ENCODE data around the gene EDN3.
"Not testable (repeated sequence)": the region's sequence is repeated elsewhere in the genome, so short reads cannot be mapped to it uniquely, and the experiment has no call there.

EDN3 gene

DNA sequence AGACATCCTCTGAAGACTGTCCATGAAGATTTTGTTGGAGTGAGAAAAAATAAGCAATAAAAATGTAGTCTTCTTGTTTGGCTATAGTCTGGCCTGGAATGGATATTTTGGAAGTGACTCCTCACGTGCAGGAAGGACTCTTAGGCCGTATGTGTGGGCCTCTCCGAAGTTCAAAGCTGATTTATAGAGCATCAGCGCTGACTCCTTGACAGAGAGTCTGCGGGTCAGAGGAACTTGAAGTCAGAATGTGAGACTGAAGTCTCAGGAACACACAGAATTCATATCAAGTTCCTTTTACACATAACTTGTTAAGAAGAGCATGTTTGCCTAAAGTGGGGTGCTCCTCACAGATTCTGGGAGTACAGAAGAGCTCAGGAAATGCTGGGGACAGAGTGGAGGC is 36.1 kb downstream of the EDN3 start:
- DNase-seq: no peak

DNA sequence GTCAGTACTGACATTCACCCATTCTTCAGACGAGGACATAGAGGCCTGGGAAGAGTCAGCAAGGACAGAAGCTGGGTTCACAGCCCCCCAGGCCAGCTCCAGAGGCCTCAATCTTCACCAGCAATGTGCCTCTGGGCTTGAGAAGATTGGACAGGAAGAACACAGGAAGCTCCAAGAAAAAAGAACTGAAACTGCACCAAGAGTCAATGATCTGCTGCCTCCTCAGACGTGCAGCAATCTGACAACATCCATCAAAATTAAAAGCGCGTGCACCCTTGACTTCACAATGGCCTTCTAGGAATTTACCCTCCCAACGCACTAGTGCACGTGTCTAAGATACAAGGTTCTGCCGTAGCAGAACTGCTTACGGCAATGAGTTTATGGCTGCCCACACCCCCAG is 38.0 kb downstream of the EDN3 start:
- DNase-seq: not testable (repeated sequence)

DNA sequence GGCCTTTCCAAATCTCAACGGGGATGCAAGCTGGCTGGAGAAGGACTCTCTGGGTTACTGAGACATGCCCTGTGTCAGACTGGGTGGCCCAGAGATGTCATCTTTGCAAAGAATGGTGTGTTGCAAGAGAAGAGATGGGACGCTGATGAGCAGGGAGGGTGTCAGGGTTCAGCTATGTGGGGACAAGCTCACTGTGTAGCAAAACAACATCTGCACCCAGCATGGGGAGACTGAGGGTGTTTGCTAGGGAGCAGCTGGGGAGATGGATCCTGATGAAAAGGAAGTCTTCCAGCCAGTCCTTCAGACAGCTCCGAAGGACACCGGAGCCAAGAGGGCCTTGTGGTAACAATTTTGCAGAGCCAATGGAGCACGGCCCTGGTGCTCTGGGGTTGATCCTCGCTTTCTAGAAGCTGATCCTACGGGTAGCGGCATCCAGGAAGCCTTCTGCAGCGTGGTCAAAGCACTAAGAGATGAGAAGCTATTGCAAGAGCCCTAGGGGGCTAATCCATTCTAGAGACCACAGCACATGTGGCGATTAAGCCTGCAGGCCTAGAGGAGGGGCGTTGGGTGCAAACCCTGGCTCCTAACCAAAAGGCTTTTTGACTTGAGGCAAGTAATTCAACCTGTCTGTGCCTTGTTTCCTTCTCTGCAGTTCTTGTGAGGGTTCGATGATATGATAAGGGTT is 39.9 kb downstream of the EDN3 start:
- no peak for DNase-seq

DNA sequence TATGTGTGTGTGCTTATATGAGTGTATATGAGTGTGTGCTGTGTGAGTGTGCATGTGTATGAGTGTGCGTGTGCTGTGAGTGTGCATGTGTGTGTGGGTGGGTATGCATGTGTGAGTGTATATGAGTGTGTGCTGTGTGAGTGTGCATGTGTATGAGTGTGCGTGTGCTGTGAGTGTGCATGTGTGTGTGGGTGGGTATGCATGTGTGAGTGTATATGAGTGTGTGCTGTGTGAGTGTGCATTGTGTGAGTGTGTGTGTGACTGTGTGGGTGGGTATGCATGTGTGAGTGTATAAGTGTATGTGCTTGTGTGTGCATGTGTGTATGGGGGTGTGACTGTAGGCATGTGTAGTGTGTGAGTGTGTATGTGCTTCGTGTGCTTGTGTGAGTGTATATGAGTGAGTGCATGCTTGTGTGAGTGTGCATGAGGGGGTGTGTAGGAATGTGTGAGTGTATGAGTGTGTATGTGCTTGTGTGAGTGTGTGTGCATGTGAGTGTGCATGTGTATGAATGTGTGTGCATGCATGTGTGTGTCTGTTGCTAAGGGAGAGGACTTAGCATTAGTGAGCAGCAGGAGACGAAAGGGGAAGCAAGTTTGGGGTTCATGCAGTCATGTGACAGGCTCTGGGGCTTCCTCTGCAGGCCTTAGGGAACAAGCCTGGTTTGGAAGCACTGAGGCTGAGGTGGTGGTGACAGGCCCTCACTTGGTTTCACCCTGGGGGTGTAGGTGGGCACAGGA is 41.0 kb downstream of the EDN3 start:
- not testable (repeated sequence) for DNase-seq

DNA sequence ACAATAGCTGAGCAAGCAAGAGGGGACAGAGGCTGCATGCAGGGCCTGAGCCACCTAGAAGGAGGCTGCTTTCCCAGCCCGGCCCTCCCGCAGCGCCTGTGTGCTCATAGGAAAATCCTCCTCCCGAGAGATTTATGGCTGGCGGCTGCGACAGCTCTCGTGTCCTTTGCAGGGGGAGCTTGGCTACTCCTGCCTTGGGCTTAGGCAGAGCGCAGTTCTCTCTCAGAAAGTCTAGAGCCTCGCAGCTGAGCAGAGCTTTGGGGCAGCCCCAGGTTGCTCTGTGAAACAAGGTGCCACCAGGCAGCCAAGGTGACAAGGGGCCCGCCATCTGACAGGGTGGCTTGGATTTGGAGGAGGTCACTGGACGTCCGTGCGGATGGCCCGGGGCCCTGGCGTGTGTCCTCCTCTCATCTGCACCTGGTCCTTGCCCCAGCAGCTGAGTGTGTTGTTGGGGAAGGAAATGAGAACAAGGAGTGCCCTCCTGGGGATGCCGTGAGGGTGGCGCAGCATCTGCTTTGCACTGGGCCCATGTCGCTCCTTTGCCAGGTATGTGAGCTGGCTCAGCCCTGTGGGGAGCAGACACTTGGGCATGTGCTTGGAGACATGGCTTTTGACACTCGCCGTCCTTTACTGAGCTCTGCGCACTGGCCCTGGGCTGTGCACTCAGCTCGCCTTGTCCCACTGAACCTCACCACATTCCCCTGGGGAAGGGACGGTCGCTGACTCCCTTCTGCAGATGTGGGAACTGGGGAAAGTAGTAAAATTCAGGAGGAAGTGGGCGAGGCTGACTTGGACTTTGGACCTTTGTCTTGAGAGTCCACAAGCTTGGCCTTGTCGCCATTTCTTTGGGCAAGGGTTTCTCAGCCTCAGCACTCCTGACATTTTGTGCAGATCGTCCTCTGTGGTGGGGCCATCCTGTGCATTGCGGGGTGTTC is 41.9 kb downstream of the EDN3 start:
- no peak for DNase-seq

DNA sequence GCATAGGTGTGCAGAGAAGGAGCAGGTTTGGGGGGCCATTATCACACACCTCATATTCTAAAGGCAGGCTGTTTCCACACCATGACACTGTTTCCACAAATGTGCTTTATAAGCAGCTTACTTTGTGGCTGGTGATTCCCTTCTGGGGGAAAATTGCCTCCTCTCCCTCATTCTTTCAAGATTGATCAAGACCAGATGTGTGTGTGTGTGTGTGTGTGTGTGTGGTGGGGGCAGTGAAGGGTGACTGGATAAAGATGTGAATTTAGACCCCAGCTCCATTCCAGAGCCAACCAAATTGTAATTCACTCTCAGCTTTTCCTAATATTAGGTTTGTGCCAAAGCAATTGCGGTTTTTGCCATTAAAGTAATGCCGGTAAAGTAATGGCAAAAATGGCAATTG is 45.6 kb downstream of the EDN3 start:
- no peak for DNase-seq

DNA sequence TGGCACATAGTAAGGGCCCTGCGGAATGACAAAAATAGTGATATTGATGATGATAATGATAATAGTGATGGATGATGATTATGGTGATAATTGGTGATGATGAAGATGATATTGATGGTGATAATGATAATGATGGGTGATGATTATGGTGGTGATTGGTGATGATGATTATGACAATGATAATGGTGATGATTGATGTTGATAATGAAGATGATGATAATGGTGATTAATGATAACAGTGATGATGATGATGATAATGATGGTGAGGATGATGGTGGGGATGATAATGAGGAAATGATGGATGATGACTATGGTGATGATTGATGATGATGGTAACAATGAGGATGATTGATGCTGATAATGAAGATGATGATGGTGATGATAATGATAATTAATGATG is 48.9 kb downstream of the EDN3 start:
- DNase-seq: no peak

DNA sequence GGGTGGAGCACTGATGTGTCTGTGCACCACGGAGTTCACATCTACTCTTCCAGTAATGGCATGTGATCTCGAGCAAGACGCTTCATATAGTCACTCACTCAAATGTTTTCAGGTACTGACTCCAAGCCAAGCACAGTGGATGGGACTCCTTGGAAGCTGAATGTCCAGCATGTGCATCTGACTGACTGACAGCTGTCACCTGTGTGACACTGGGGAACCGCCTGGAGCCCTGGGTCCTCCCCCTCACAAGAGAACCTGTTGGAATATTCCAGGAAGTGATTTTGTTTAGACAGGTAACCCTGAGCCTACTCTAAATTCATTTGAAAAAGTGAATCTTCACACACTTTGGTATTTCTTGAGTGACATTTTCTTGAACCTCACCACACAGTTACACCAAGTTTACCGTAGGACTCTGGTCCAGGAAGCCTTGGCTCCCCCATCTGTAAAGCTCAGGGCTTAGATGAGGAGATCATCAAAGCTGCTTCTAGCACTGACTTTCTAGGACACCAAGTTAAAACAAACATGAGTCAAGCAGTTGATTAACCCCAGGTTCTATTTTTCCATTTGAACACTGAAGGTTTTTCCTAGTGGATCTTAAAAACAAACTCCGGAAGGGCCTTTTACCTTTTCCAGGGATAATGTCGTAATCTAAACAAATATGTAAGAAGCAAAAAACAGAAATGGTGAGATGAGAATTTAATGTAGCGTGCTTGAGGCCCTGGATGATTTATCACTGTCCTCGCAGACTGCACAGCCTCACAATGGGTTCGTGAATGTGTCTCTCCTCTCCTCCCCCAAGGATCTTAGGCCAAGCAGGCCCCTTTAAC is 50.1 kb downstream of the EDN3 start:
- no peak for DNase-seq

DNA sequence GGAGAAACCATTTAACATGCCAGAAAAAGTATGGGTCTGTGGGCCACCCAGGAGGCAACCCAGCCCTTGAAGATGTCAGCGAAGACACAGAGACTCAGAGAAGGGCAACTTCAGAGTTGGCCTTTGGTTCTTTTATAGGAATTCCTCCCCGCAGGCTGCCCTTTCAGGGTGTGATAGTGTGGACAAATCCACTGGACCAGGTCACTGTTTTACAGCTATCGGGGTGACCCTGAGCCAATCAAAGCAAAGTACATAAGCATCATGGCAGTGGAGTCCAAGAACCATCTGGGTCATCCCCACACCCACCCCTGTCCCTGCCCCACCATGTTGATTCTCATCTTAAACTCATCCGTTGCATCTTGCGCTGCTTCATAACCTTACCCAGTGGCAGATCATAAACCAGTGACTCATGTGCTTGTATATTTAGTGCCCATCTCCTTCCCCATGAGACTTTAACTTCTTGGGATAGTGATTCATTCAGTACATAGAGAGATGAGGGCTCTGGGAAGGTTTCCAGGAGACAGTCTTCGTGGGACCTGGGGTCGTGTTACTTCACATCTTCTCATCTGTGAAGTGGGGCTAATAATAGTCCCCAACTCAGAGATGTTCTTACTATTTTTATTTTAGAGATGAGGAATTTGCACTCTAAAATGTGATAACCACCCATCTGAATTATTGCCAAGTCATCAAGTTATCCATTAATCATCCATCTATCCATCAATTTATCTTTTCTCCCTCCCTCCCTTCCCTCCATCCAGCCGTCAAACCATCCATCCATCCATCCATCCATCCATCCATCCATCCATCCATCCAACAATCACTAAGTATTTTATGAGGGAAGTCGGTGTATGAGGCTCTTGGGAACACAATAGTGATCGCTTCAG is 51.0 kb downstream of the EDN3 start:
- no peak for DNase-seq

DNA sequence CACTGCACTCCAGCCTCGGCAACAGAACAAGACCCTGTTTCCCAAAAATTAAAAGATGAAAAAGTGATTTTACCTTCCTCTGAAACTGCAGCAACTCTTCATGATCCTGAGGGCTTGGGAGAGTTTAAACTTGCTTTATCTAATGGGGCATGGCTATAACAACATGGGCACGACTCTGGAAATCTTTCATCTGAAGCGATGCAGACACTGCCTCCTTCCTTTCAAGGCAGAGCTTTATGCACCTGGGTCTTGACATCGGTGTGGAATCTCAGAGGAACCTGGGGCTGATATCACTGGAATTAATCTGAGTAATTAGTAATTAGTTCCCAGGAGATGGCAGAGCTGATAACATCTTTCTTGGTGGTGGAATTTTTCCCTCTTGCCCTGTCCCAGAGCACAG is 52.1 kb downstream of the EDN3 start:
- no peak for DNase-seq

DNA sequence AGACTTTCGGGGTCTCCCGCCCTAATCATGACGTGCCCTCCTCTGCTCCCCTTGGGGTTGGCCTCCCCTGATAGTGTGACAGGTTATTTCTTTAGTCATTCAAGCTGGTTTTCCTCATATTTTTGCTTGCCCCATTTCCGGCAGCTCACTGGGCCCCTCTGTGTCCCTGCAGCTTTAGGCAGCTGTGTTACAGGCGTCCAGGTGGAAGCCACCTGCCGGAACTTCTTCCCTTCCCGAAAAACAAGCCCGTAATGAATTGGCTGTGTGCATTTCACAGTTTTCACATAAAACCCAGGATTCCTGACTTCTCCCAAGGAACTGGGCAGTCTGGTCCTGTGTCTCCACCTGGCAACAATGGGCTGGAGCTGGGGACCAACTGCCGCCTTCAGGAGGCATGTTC is 52.6 kb downstream of the EDN3 start:
- DNase-seq: no peak

DNA sequence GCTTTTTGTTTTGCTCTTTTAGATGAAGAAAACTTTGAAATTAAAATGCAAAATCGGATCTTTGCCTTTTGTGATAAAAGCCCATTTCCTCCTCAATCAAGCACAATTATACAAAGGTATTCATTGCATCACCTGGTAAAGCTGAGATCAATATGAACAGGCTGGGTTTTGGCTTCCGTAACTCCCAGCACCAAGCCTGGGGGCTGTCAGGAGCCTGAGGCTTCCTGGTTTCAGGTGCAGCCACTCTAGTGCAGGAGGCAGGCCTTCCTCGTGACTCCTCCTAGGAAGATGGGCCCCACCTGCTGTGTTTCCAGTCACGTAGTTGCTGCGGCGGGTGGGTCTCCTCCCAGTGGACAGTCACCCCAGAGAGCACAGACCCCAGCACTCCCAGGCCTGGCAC is 54.0 kb downstream of the EDN3 start:
- DNase-seq: no peak

DNA sequence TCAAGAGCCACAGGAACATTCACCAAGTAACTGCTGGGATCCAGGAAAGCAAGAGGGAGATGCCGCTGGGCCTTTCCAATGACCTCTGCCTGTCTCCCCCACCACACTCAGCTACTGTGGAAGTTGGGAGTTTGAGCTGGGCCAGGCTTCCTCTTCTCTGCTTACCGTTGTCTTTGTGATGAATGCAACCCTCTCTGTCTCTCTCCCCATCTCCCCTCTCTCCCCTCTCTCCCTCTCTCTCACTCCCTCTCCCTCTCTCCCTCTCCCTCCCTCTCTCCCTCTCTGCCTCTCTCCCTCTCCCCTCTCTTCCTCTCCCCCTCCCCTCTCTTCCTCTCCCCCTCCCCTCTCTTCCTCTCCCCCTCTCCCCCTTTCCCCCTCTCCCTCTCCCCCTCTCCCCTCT is 54.8 kb downstream of the EDN3 start:
- DNase-seq: no peak

DNA sequence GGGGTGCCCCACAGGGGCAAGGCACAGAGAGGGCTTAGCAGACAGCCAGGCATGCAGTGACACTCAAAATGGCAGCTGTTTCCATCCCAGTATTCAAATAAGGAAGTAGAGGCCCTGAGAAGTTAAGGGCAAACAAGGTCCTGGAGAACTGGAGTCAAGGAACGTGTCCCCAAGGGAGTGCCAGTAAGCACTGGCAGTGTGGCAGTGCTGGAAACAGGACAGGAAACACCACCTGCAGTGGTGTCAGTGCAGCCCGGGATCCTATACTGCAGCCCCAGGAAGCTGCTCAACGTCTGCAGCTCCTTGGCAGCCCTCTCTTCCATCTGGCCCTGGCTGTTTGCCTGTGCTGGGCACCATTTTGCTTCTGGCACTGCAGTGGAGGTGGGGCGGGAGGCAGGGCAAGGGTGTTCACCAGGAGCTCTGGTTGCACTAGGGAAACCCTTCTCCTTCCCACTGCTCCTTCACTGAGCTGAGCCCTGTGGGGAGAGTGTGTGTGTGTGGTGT is 56.3 kb downstream of the EDN3 start:
- DNase-seq: peak in 1 of 2 experiments; percentile 75

DNA sequence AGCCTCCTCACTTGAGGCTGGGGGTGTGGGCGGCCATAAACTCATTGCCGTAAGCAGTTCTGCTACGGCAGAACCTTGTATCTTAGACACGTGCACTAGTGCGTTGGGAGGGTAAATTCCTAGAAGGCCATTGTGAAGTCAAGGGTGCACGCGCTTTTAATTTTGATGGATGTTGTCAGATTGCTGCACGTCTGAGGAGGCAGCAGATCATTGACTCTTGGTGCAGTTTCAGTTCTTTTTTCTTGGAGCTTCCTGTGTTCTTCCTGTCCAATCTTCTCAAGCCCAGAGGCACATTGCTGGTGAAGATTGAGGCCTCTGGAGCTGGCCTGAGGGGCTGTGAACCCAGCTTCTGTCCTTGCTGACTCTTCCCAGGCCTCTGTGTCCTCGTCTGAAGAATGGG is 58.4 kb downstream of the EDN3 start:
- not testable (repeated sequence) for DNase-seq

DNA sequence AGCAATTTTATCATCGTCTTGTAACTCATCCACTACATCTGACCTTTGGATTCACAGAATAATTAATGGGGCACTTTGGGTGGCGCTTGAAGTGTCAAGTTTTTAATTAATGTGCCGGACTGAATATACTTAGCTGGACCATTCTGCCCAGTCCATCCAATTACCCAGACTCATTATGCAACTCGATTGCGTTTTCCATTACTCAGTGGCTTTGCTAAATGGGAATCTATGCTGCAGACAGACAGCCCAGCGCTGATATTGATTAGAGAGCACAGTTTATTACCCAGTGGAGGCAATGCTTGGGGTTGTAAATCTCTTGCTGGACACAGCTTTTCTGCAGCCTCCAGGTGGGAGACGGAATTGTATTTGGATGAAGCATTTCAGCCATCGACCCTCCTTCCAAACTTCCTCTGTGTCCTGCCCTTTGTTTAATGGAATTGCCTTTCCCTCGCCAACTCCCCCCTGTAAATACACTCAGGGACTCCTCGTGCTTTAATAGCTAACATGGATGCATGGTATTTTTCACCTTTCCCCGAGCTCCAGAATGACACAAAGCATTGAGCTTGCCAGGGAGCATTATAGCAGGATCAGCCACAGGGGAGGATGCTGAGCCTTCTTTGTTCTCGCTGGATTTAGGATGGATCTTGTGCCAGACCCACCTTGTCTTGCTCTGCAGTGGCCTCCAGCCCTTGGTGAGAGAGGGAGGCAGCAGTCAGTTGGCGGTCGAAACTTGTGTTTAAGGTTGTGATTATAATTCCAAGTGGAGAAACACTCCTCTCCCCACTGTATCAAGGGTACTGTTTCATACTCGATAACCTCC is 59.7 kb downstream of the EDN3 start:
- DNase-seq: no peak

DNA sequence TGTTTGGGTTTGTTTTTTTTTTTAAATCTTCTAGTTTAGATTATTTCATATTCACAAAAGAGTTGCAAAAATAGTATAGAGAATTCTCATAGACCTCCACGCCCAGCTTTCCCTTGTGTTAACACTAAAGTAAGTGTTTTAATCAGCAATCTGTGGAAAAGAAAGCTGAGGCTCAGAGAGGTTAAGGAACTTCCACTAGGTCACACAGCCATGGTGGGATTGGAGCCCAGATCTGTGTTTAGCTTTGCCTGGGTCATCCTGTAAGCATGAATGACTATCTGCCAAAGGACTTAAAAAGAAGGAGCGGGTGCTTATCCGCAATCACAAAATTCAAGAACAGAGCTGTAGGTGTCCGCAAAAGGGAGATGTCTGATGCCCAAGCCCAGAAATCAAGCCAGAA is 60.5 kb downstream of the EDN3 start:
- no peak for DNase-seq

DNA sequence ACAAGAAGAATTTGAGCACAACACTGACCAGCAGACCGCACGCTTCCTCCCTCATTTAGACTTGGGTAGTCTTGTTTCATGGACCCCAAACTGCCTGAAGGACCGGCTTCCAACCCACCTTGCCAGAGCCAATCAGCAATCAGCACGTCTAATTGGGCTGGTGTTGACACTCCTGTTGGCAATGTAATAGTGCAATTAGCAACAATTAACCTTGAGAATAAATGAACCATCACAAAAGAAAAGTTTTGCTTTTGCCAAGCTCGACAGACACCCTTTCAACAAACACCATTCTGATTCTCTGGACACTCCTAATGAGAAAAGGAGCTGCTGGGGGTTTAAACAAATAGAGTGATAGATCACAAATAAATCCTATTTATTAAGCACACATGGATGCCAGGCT is 61.0 kb downstream of the EDN3 start:
- no peak for DNase-seq

DNA sequence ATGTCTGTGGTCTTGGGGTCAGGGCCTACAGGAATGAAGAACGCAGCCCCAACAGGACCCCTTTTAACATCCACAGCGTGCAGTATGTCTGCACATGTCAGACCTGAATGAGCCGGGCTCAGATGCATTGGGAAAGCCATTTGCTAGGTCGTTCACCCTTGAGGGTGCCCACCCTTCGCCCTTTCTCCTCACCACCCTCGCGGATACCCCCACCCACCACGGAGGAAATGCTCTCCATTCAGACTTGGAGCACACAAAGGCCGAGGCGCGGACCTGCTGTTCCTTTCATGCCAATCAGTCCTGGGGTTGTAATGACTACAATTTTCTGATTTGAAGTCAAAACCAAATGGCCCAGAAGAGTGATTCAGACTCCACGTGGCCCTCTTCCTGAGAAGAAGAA is 62.7 kb downstream of the EDN3 start:
- DNase-seq: no peak

DNA sequence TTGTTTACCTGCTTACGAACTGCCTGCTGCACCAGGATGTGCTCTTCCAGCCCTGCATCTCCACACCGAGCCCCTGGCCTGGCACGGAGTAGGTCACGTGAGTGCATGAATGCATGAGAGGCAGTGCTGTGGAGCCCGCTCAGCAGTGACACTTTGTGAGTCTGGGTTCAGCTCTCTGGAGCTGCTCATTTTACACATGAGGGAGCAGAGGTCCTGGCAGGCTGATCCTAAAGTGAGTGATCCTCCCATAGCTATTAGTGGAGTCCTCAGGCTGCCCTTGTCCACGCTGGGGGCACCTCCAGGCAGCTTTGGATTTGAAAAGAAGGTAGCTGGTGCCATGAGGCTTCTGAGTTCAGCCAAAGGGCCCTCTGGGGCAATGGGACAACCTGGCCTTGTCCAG is 64.2 kb downstream of the EDN3 start:
- no peak for DNase-seq
